HG03103 (cell line): Measurements from ENCODE around the gene NPAT.
"Not testable (repeated sequence)": the region's sequence is repeated elsewhere in the genome, so short reads cannot be mapped to it uniquely, and the experiment has no call there.

Source experiments
- ATAC-seq: cut with Tn5 transposase; IDR thresholded peaks from one replicate; pipeline ENCODE4 v1.9.1; 2021; ENCODE audit warnings: low read depth; ENCODE audit not compliant: unreplicated experiment

NPAT gene

GRCh38 chr11:108162878-108163277, 59.6 kb downstream of the NPAT start:
- ATAC-seq = not testable (repeated sequence)

- ATAC-seq = peak; percentile 99
These were observed 61.4 kb downstream of the NPAT start for GRCh38 chr11:108160970-108161566.

GRCh38 chr11:108154591-108154990, 67.8 kb downstream of the NPAT start:
- ATAC-seq = no peak

GRCh38 chr11:108148556-108148955, 73.9 kb downstream of the NPAT start:
- ATAC-seq = no peak

- no peak for ATAC-seq
These were observed 75.3 kb downstream of the NPAT start for GRCh38 chr11:108147150-108147549.

- ATAC-seq = no peak
These were observed 77.8 kb downstream of the NPAT start for GRCh38 chr11:108144615-108145014.

GRCh38 chr11:108142304-108142703, 80.1 kb downstream of the NPAT start:
- no peak for ATAC-seq

- ATAC-seq = no peak
These were observed 85.2 kb downstream of the NPAT start for GRCh38 chr11:108137212-108137611.

GRCh38 chr11:108135845-108136544, 86.4 kb downstream of the NPAT start:
- no peak for ATAC-seq

- not testable (repeated sequence) for ATAC-seq
These were observed 89.4 kb downstream of the NPAT start for GRCh38 chr11:108132993-108133538.

GRCh38 chr11:108131993-108132392, 90.4 kb downstream of the NPAT start:
- ATAC-seq = no peak

- ATAC-seq = no peak
These were observed 93.7 kb downstream of the NPAT start for GRCh38 chr11:108128772-108129171.

GRCh38 chr11:108125096-108125495, 97.3 kb downstream of the NPAT start:
- no peak for ATAC-seq

- ATAC-seq = no peak
These were observed 100.2 kb downstream of the NPAT start for GRCh38 chr11:108122166-108122628.

- peak; percentile 95 for ATAC-seq
These were observed 100.9 kb downstream of the NPAT start, which contains the start of gene ACAT1 for GRCh38 chr11:108121274-108122155. Gene ACAT1 (plus strand): TSS chr11:108121567. CDS start chr11:108121607, 40 bp downstream.

GRCh38 chr11:108120936-108121273, 101.5 kb downstream of the NPAT start:
- not testable (repeated sequence) for ATAC-seq

GRCh38 chr11:108117746-108118371, 104.6 kb downstream of the NPAT start:
- ATAC-seq = no peak

GRCh38 chr11:108115500-108116140, 106.8 kb downstream of the NPAT start:
- no peak for ATAC-seq

- no peak for ATAC-seq
These were observed 110.4 kb downstream of the NPAT start for GRCh38 chr11:108112057-108112456.

GRCh38 chr11:108111126-108111525, 111.3 kb downstream of the NPAT start:
- ATAC-seq = no peak
